IMR-90 (cell line): ENCODE results near the gene NCAPG2. TPM values are rescaled to one million over a fixed set of nuclear protein-coding genes. Genes with fewer than 3 reads are reported as not detected.

Experiments
- ATAC-seq: fragments of 200-7000 bp; cut with Tn5 transposase; 2 replicates; pipeline ENCODE4 v1.9.1; 2020; ENCODE audit warnings: low read depth, mild to moderate bottlenecking, moderate library complexity
- BruUV-seq: library from RNA; stranded (reverse); fragments of 400-500 nt; replicated peaks from 2 replicates; lab custom pipeline; 2021; lab: Mats Ljungman, UMichigan
- CTCF ChIA-PET: fragments of 300-600 bp; formaldehyde crosslinking; extraction: SDS; loops from one replicate; lab custom pipeline; 2021; ENCODE audit warnings: antibody characterized with exemption; lab: Yijun Ruan, JAX
- POLR2A ChIA-PET: fragments of 300-600 bp; sonication (Branson Sonifier 250); formaldehyde crosslinking; loops from one replicate; lab custom pipeline; 2022; ENCODE audit warnings: antibody characterized with exemption; ENCODE audit not compliant: unreplicated experiment; lab: Charles Lee
- DNase-seq: peaks from one replicate; pipeline ENCODE4 v3.0.0; 2013
- H2AFZ ChIP-seq: replicated peaks from 2 replicates; pipeline ENCODE3; 2013; ENCODE audit warnings: low read length, mild to moderate bottlenecking; ENCODE audit not compliant: poor library complexity
- H2AK5ac ChIP-seq: 2 replicates; pipeline ENCODE4 v1.6.1; 2013; ENCODE audit warnings: low read depth, low read length, inconsistent platforms
- H2AK9ac ChIP-seq: replicated peaks from 2 replicates; pipeline ENCODE3; 2013; ENCODE audit warnings: mild to moderate bottlenecking, low read depth, low read length, moderate library complexity; ENCODE audit not compliant: poor library complexity
- H2BK120ac ChIP-seq: 2 replicates; pipeline ENCODE4 v1.6.1; 2013; ENCODE audit warnings: low read depth, low read length, inconsistent platforms
- H2BK15ac ChIP-seq: 3 replicates; pipeline ENCODE4 v1.6.1; 2013; ENCODE audit warnings: low read depth, low read length, inconsistent platforms
- H2BK20ac ChIP-seq: 2 replicates; pipeline ENCODE4 v1.6.1; 2013; ENCODE audit warnings: low read depth, mild to moderate bottlenecking, inconsistent platforms, low read length, moderate library complexity
- H2BK5ac ChIP-seq: 2 replicates; pipeline ENCODE4 v1.6.1; 2013; ENCODE audit warnings: mild to moderate bottlenecking, low read depth, low read length, inconsistent platforms; ENCODE audit not compliant: poor library complexity, severe bottlenecking
- H3K14ac ChIP-seq: replicated peaks from 2 replicates; pipeline ENCODE4 v1.6.1; 2013; ENCODE audit warnings: low read depth, low read length, inconsistent platforms
- H3K18ac ChIP-seq: 2 replicates; pipeline ENCODE4 v1.6.1; 2013; ENCODE audit warnings: low read depth, low read length, control low read depth
- H3K23ac ChIP-seq: 2 replicates; pipeline ENCODE4 v1.6.1; 2013; ENCODE audit warnings: low read depth, low read length, inconsistent platforms
- H3K27ac ChIP-seq: 2 replicates; pipeline ENCODE4 v1.5.1; 2013; ENCODE audit warnings: mild to moderate bottlenecking, control low read depth, low read length; ENCODE audit not compliant: insufficient read depth
- H3K27me3 ChIP-seq: 2 replicates; pipeline ENCODE4 v1.6.1; 2013; ENCODE audit warnings: low read length; ENCODE audit not compliant: control insufficient read depth, insufficient read depth
- H3K36me3 ChIP-seq: 2 replicates; pipeline ENCODE4 v1.6.1; 2013; ENCODE audit warnings: low read length, mixed read lengths; ENCODE audit not compliant: control insufficient read depth, insufficient read depth
- H3K4ac ChIP-seq: 2 replicates; pipeline ENCODE4 v1.6.1; 2013; ENCODE audit warnings: low read depth, low read length, inconsistent platforms
- H3K4me1 ChIP-seq: 2 replicates; pipeline ENCODE4 v1.6.1; 2013; ENCODE audit warnings: low read length, mixed read lengths; ENCODE audit not compliant: control insufficient read depth, insufficient read depth
- H3K4me2 ChIP-seq: 2 replicates; pipeline ENCODE4 v1.6.1; 2013; ENCODE audit warnings: low read depth, mild to moderate bottlenecking, control low read depth, low read length, moderate library complexity
- H3K4me3 ChIP-seq: 2 replicates; pipeline ENCODE4 v1.5.1; 2013; ENCODE audit warnings: low read depth, mild to moderate bottlenecking, control low read depth, low read length, moderate library complexity; ENCODE audit not compliant: insufficient read depth
- H3K56ac ChIP-seq: 2 replicates; pipeline ENCODE4 v1.6.1; 2013; ENCODE audit warnings: low read length, inconsistent platforms; ENCODE audit not compliant: insufficient read depth; ENCODE audit errors: extremely low read depth
- H3K79me1 ChIP-seq, 2 experiments: 2 replicates each; pipeline ENCODE4 v1.6.1; 2013; ENCODE audit warnings: low read length in 2 of 2, inconsistent platforms in 1 of 2, low read depth in 1 of 2
- H3K9ac ChIP-seq: 2 replicates; pipeline ENCODE4 v1.6.1; 2013; ENCODE audit warnings: low read depth, low read length, control low read depth
- H3K9me1 ChIP-seq: 2 replicates; pipeline ENCODE4 v1.6.1; 2013; ENCODE audit warnings: low read length, inconsistent platforms; ENCODE audit not compliant: insufficient read depth
- H3K9me3 ChIP-seq: 2 replicates; pipeline ENCODE4 v1.6.1; 2013; ENCODE audit warnings: low read length; ENCODE audit not compliant: control insufficient read depth, insufficient read depth
- H4K20me1 ChIP-seq: 2 replicates; pipeline ENCODE4 v1.6.1; 2013; ENCODE audit warnings: low read length, inconsistent platforms; ENCODE audit not compliant: insufficient read depth
- H4K5ac ChIP-seq: 2 replicates; pipeline ENCODE4 v1.6.1; 2013; ENCODE audit warnings: mild to moderate bottlenecking, low read depth, low read length, control low read depth
- H4K8ac ChIP-seq, 2 experiments: 2 replicates each; pipeline ENCODE4 v1.6.1; 2013; ENCODE audit warnings: low read depth in 2 of 2, low read length in 2 of 2, control low read depth in 1 of 2, inconsistent platforms in 1 of 2
- H4K91ac ChIP-seq: 2 replicates; pipeline ENCODE4 v1.6.1; 2013; ENCODE audit warnings: low read depth, low read length, inconsistent platforms; ENCODE audit not compliant: insufficient read depth
- CEBPB ChIP-seq: IDR thresholded peaks from 2 replicates; pipeline ENCODE4 v1.6.1; 2012; ENCODE audit warnings: low read depth, low read length, improper control_type of control experiment
- MAFK ChIP-seq: IDR thresholded peaks from 2 replicates; pipeline ENCODE4 v1.6.1; 2012; ENCODE audit warnings: low read depth, low read length, improper control_type of control experiment
- RAD21 ChIP-seq: IDR thresholded peaks from 2 replicates; pipeline ENCODE4 v1.6.1; 2012; ENCODE audit warnings: low read length, improper control_type of control experiment
- RCOR1 ChIP-seq: IDR thresholded peaks from 2 replicates; pipeline ENCODE4 v1.6.1; 2012; ENCODE audit warnings: mild to moderate bottlenecking, low read length, improper control_type of control experiment; ENCODE audit not compliant: insufficient replicate concordance
- RFX5 ChIP-seq: IDR thresholded peaks from 2 replicates; pipeline ENCODE4 v1.8.0; 2012; ENCODE audit warnings: low read depth, mild to moderate bottlenecking, low read length, moderate library complexity
- SMC3 ChIP-seq: fragments of 150-350 bp; IDR thresholded peaks from 2 replicates; pipeline ENCODE4 v1.6.1; 2016; ENCODE audit warnings: low read depth, mild to moderate bottlenecking, antibody characterized with exemption, low read length, moderate library complexity
- WGBS, 2 experiments: methylation state at CpG; one replicate each; pipeline versions ENCODE4 v1.1.5 to v1.1.7; 2013; ENCODE audit warnings: missing lambda C conversion rate in 2 of 2; ENCODE audit not compliant: insufficient read length in 1 of 2; ENCODE audit errors: extremely low coverage in 2 of 2; 5-methylcytosine and 5-hydroxymethylcytosine counted together
- dilution Hi-C: fragments of 300-500 bp; cut with HindIII; formaldehyde crosslinking; loops from one replicate; pipeline ENCODE4 v1.14.3; 2018; ENCODE audit warnings: low sequenced_read_pairs; ENCODE audit not compliant: unreplicated experiment
- in situ Hi-C: fragments of 300-500 bp; cut with MboI; formaldehyde crosslinking; loops from 3 replicates; pipeline ENCODE4 v1.14.3; 2019; ENCODE audit warnings: low sequenced_read_pairs, inconsistent platforms, mixed read lengths
- intact Hi-C: fragments of 100-400 bp; cut with micrococcal nuclease; formaldehyde crosslinking; loops from 2 replicates; pipeline ENCODE4 v1.10.0; 2022
- polyA plus RNA-seq, 3 experiments: library from polyadenylated mRNA; depleted of rRNA; stranded (reverse); fragments of >200 nt; gene quantifications; 2 replicates each; pipeline ENCODE4 v1.2.3, GENCODE V29; 2012; ENCODE audit warnings: low replicate concordance in 1 of 3
- total RNA-seq: library from RNA; depleted of rRNA; stranded (reverse); fragments of >200 nt; gene quantifications from 2 replicates; pipeline ENCODE4 v1.2.3, GENCODE V29; 2012
- TF ChIP-seq, protein P1 (sequence below): fragments of 150-350 bp; IDR thresholded peaks from 2 replicates; pipeline ENCODE4 v1.6.1; 2016; ENCODE audit warnings: low read depth, mild to moderate bottlenecking, low read length, moderate library complexity, borderline replicate concordance
- TF ChIP-seq, protein P2 (sequence below): conservative IDR thresholded peaks from 2 replicates; pipeline ENCODE4 v1.5.1; 2012; ENCODE audit warnings: mild to moderate bottlenecking, low read depth, low read length, improper control_type of control experiment
- TF ChIP-seq, protein P3 (sequence below): fragments of 150-350 bp; IDR thresholded peaks from 2 replicates; pipeline ENCODE4 v1.6.1; 2017; ENCODE audit warnings: mild to moderate bottlenecking, antibody characterized with exemption, low read length, low read depth

Gene NCAPG2
- total and polyA plus RNA-seq, 2 of the 4 experiments (the other 2 are of a cell fraction) = 25.6 to 25.8 TPM

DNA sequence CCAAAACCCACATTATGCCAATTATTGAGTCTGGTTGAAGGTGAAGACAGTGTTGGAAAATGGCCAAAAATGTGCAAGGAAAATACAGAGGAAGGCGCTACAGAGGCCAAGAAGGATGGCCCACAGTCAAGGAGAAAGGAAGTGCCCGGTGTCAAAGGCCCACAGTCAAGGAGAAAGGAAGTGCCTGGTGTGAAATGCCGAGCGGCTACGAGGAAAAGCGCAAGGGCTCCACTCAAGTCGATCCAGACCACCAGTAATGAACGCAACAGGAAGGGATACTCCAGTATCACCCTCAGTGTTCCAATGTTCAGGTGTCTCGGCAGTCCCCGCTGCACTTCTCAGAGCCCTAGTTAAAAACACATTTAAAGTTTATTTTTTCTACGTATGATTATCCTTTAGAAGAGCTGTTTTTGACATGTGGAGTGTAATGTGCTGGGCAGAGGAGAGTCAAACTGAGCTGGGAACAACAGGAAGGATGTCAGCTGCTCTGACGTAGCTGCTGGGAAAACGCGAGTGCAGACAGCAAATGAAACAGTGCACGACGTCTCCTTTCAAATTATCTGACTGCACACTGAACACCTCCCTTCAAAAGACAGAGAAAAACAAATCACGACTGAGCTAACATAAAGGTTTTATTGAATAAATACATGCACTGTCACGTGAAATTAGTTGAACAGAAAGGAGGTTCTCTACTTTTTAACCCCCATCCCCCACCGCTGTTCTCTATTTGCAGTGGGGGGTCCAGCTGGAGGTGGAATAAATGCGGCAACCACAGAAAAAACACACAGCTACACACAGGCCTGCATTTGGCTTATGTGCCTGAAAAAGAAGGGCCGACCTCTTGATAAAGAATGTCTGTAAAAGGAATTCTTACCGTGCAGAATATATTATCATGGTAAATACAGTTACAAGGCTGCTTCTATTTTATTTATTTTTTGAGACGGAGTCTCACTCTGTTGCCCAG, 26.1 kb upstream of the NCAPG2 start:
- Histone ChIP-seq H2BK15ac (no peak overlapping the region), H3K36me3 (peaks cover 19% of the 10 kb centered on the region; the same call in 1 of the 2 replicates), H3K27ac (no peak overlapping the region), H4K20me1 (no peaks in the 10 kb centered on the region), H2BK5ac (no peak overlapping the region), H2AFZ (peak overlapping the region; percentile 9), H3K23ac (no peak overlapping the region), H2AK9ac (no peak overlapping the region), H4K91ac (no peak overlapping the region), H3K9ac (no peak overlapping the region), H2BK120ac (no peak overlapping the region), H3K4me3 (no peak overlapping the region), H3K9me1 (peaks cover 10% of the 10 kb centered on the region; the same call in 1 of the 2 replicates), H2AK5ac (no peak overlapping the region), H3K4me2 (no peak overlapping the region), H3K18ac (no peak overlapping the region), H3K27me3 (no peaks in the 10 kb centered on the region), H3K56ac (no peak overlapping the region), H3K9me3 (no peaks in the 10 kb centered on the region), H4K8ac (no peak overlapping the region), H2BK20ac (no peak overlapping the region), H4K5ac (no peak overlapping the region), H3K4ac (no peak overlapping the region), H3K14ac (no peak overlapping the region), H3K79me1 (peaks cover 0 to 3% of the 10 kb centered on the region in 2 experiments; a peak in 2 of 4 replicates), H3K4me1 (peaks cover 2% of the 10 kb centered on the region; the same call in 1 of the 2 replicates)
- POLR2A ChIA-PET = no interaction called here
- 61% methylated on average over 3 of the region's 23 CpGs; no CpG with 5 or more reads in 1 of the 2 experiments for WGBS, 2 experiments
- TF ChIP-seq, protein P1, sequence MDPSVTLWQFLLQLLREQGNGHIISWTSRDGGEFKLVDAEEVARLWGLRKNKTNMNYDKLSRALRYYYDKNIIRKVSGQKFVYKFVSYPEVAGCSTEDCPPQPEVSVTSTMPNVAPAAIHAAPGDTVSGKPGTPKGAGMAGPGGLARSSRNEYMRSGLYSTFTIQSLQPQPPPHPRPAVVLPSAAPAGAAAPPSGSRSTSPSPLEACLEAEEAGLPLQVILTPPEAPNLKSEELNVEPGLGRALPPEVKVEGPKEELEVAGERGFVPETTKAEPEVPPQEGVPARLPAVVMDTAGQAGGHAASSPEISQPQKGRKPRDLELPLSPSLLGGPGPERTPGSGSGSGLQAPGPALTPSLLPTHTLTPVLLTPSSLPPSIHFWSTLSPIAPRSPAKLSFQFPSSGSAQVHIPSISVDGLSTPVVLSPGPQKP = no peak
- TF ChIP-seq RCOR1 = no peak
- no peak for TF ChIP-seq RAD21
- TF ChIP-seq, protein P2, sequence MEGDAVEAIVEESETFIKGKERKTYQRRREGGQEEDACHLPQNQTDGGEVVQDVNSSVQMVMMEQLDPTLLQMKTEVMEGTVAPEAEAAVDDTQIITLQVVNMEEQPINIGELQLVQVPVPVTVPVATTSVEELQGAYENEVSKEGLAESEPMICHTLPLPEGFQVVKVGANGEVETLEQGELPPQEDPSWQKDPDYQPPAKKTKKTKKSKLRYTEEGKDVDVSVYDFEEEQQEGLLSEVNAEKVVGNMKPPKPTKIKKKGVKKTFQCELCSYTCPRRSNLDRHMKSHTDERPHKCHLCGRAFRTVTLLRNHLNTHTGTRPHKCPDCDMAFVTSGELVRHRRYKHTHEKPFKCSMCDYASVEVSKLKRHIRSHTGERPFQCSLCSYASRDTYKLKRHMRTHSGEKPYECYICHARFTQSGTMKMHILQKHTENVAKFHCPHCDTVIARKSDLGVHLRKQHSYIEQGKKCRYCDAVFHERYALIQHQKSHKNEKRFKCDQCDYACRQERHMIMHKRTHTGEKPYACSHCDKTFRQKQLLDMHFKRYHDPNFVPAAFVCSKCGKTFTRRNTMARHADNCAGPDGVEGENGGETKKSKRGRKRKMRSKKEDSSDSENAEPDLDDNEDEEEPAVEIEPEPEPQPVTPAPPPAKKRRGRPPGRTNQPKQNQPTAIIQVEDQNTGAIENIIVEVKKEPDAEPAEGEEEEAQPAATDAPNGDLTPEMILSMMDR = no peak
- TF ChIP-seq, protein P3, sequence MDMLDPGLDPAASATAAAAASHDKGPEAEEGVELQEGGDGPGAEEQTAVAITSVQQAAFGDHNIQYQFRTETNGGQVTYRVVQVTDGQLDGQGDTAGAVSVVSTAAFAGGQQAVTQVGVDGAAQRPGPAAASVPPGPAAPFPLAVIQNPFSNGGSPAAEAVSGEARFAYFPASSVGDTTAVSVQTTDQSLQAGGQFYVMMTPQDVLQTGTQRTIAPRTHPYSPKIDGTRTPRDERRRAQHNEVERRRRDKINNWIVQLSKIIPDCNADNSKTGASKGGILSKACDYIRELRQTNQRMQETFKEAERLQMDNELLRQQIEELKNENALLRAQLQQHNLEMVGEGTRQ = no peak
- no peak for TF ChIP-seq MAFK
- TF ChIP-seq SMC3 = no peak
- TF ChIP-seq CEBPB = no peak
- TF ChIP-seq RFX5 = no peak
- intact Hi-C loops (no loop called here), in situ Hi-C loops (no loop called here), dilution Hi-C loops (no loop called here)
- no peak for ATAC-seq
- DNase-seq = peak; percentile 19
- CTCF ChIA-PET = interaction anchor here (0.5 kb wide), 1 partner anchor 33 kb away, joined by 3 read pairs; no protein-coding TSS in a partner anchor
- no TSS peak for BruUV-seq
